Anterior cingulate cortex (tissue), 58 donors: Measurements from ENCODE around the gene FBXO17.

Source experiments
- DNase-seq, 58 donors: peaks; one replicate each; lab custom pipeline; 2025; lab: John Stamatoyannopoulos, UW

The FBXO17 gene

GRCh38 chr19:38899447-38900201, 75.9 kb downstream of the FBXO17 start, which contains the start of the genes NFKBIB and SIRT2:
Gene NFKBIB (plus strand): TSS chr19:38899969. CDS start chr19:38900033, 64 bp downstream.
Gene SIRT2 (minus strand): TSS chr19:38899618. CDS start chr19:38899521, 97 bp downstream.
- peak; percentile 88 to 100 (median 100) for DNase-seq

- peak in 4 of 58 donors; percentile 32 to 51 (median 40) for DNase-seq
Measured at GRCh38 chr19:38898788-38899446, 76.6 kb downstream of the FBXO17 start.

- DNase-seq: no peak
Measured at GRCh38 chr19:38894968-38895367, 80.6 kb downstream of the FBXO17 start.

- DNase-seq: peak in 3 of 58 donors; percentile 6 to 15 (median 15)
Measured at GRCh38 chr19:38893341-38893771, 82.2 kb downstream of the FBXO17 start.

GRCh38 chr19:38892841-38893240, 82.7 kb downstream of the FBXO17 start:
- no peak for DNase-seq

GRCh38 chr19:38891771-38892170, 83.8 kb downstream of the FBXO17 start:
- DNase-seq: peak in 29 of 58 donors; percentile 4 to 78 (median 38)
